Measurements from ENCODE around the gene DPF1.

DNA sequence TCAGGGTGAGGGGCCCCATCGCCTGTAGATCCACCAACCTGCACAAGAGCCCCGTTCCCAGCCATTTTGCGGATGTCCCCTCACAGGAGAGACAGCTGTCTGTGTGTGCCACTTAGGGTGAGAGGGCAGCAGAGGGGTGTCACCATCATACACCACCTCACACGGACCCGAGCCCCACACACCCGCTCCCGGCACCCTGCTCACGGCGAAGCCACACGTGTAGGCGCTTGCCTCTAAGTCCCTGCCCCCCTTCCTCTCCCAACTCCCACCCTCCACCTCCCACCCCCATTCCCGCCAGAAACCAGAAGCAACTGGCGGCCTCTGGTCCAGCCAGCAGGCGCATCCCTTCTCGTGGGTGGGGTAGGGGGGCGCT lies 4.0 kb upstream of the DPF1 start:
- TF ChIP-seq CTCF (IDR thresholded peaks at IDR 0.05) (no peak), POLR2A (IDR thresholded peaks at IDR 0.05) (no peak)

All from ovary (tissue), 3 donors.